T-cell (primary cell): ENCODE data around the gene DYNC1H1. TPM values are rescaled to one million over a fixed set of nuclear protein-coding genes. Genes with fewer than 3 reads are reported as not detected.

Experiments used
- ATAC-seq, 4 experiments: fragments of 200-7000 bp in 3 of 4; fragments of 150-1000 bp in 1 of 4; cut with Tn5 transposase; replicated peaks in 1 of 4; 1 replicate in 3 of 4; 2 replicates in 1 of 4; pipeline ENCODE4 v1.10.0; 2021; ENCODE audit warnings: moderate library complexity in 3 of 4, mild to moderate bottlenecking in 2 of 4, moderate number of reproducible peaks in 1 of 4
- CTCF ChIA-PET, 2 donors: fragments of 300-600 bp; sonication (Branson Sonifier 250); formaldehyde crosslinking; loops; one replicate each; lab custom pipeline; 2022; ENCODE audit warnings: antibody characterized with exemption in 2 of 2; lab: Charles Lee
- POLR2A ChIA-PET, 2 donors: fragments of 300-600 bp; sonication (Branson Sonifier 250); formaldehyde crosslinking; loops; one replicate each; lab custom pipeline; 2022; ENCODE audit warnings: antibody characterized with exemption in 2 of 2; lab: Charles Lee
- DNase-seq, 35 experiments: peaks; one replicate each; pipeline versions ENCODE4 v3.0.0 to v3.0.0-alpha.2; 2013 to 2023
- H3K27ac ChIP-seq: one replicate; pipeline ENCODE4 v1.5.1; 2013; ENCODE audit warnings: low read length
- H3K27me3 ChIP-seq, 2 experiments: replicated peaks in 1 of 2; 1 replicate in 1 of 2; 2 replicates in 1 of 2; pipeline versions ENCODE4 v1.6.1 to v1.7.0; 2013; ENCODE audit warnings: low read length in 1 of 2, mixed read lengths in 1 of 2; ENCODE audit not compliant: control insufficient read depth in 2 of 2, insufficient read depth in 2 of 2; ENCODE audit errors: extremely low read depth in 1 of 2
- H3K36me3 ChIP-seq, 2 donors: 1 replicate in 1 of 2; 2 replicates in 1 of 2; pipeline versions ENCODE4 v1.6.1 to v1.7.0; 2013; ENCODE audit warnings: low read length in 1 of 2; ENCODE audit not compliant: control insufficient read depth in 2 of 2, insufficient read depth in 1 of 2; ENCODE audit errors: extremely low read depth in 1 of 2
- H3K4me1 ChIP-seq, 2 experiments: 1 replicate in 1 of 2; 2 replicates in 1 of 2; pipeline versions ENCODE4 v1.6.1 to v1.7.0; 2013; ENCODE audit warnings: low read length in 2 of 2, mixed read lengths in 1 of 2; ENCODE audit not compliant: insufficient read depth in 2 of 2, control insufficient read depth in 1 of 2; ENCODE audit errors: extremely low read depth in 1 of 2
- H3K4me3 ChIP-seq, 2 donors: 1 replicate in 1 of 2; 2 replicates in 1 of 2; pipeline versions ENCODE4 v1.5.1 to v1.7.0; 2013; ENCODE audit warnings: mild to moderate bottlenecking in 2 of 2, low read length in 1 of 2, moderate library complexity in 1 of 2; ENCODE audit not compliant: control insufficient read depth in 1 of 2; ENCODE audit errors: extremely low read depth in 1 of 2
- H3K9me3 ChIP-seq: 2 replicates; pipeline ENCODE4 v1.7.0; 2013
- H3K27ac Mint-ChIP-seq, 2 donors: one replicate each; pipeline ENCODE4 v1.8.0; 2020 to 2021; ENCODE audit warnings: mild to moderate bottlenecking in 2 of 2, mixed read lengths in 2 of 2
- H3K27me3 Mint-ChIP-seq, 2 donors: one replicate each; pipeline ENCODE4 v1.8.0; 2021 to 2022; ENCODE audit warnings: mixed read lengths in 2 of 2
- H3K36me3 Mint-ChIP-seq: one replicate; pipeline ENCODE4 v1.8.0; 2021; ENCODE audit warnings: mixed read lengths
- H3K4me1 Mint-ChIP-seq, 3 donors: one replicate each; pipeline ENCODE4 v1.8.0; 2020 to 2022; ENCODE audit warnings: mixed read lengths in 3 of 3, mild to moderate bottlenecking in 1 of 3
- H3K4me3 Mint-ChIP-seq, 3 donors: one replicate each; pipeline ENCODE4 v1.8.0; 2020 to 2022; ENCODE audit warnings: mild to moderate bottlenecking in 3 of 3, mixed read lengths in 3 of 3, moderate library complexity in 3 of 3
- H3K9me3 Mint-ChIP-seq, 3 donors: one replicate each; pipeline ENCODE4 v1.8.0; 2020 to 2022; ENCODE audit warnings: mixed read lengths in 3 of 3
- WGBS: methylation state at CpG from one replicate; pipeline ENCODE4 v1.1.5; 2013; ENCODE audit warnings: missing lambda C conversion rate; ENCODE audit not compliant: insufficient coverage; 5-methylcytosine and 5-hydroxymethylcytosine counted together
- total RNA-seq, 35 experiments: library from RNA in 6 of 35; stranded (reverse) in 6 of 35; fragments of 120-200 nt in 1 of 35; gene quantifications; one replicate each; pipeline versions ENCODE4 v1.2.1 to v1.2.4 and lab custom pipeline; 2013 to 2026

DYNC1H1 gene
- total RNA-seq, 5 donors from 2014 or later (not counting 1 experiment from before 2014, with no cell fraction given), result 271 to 310 (median 279) TPM

DNA sequence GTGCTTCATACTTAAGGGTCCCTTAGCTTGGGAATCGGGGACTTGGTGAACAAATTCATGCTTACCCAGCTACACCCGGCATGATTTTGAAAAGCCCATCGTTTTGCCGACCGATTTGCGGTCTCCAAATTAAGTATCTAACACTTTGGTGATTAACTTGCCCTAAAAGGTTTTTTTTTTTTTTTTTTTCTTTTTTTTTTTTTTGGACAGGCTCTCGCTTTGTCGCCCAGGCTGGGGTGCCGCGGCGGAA is 123.3 kb downstream of the DYNC1H1 start:
- no peaks in the 10 kb centered on the region for H3K9me3 ChIP-seq
- ChIA-PET POLR2A (interaction anchor here in 1 of 2 donors (1.0 kb wide), 1 partner anchor 9 kb away, joined by 6 read pairs; no protein-coding TSS in a partner anchor), CTCF (interaction anchor here in 1 of 2 donors (0.6 kb wide), 1 partner anchor 8 kb away, joined by 3 read pairs; no protein-coding TSS in a partner anchor)
- Mint-ChIP-seq H3K4me1 (peaks cover 56 to 59% (median 57%) of the 10 kb centered on the region in 3 donors), H3K36me3 (peaks cover 36% of the 10 kb centered on the region), H3K4me3 (peak overlapping the region; percentile 84 to 91 (median 85)), H3K9me3 (no peaks in the 10 kb centered on the region), H3K27me3 (no peaks in the 10 kb centered on the region), H3K27ac (peak overlapping the region; percentile 85 to 94)
- H3K36me3 ChIP-seq, result peaks cover 5 to 32% of the 10 kb centered on the region in 2 donors
- H3K27ac ChIP-seq, result peak overlapping the region; percentile 67
- DNase-seq (peak in 2 of 35 experiments; percentile 5 to 24), ATAC-seq (no peak)
- no peaks in the 10 kb centered on the region for H3K27me3 ChIP-seq
- H3K4me3 ChIP-seq, result peak overlapping the region; percentile 63 to 92
- WGBS, result 3% methylated on average over 11 of the region's 11 CpGs
- peaks cover 22 to 44% of the 10 kb centered on the region in 2 experiments for H3K4me1 ChIP-seq

DNA sequence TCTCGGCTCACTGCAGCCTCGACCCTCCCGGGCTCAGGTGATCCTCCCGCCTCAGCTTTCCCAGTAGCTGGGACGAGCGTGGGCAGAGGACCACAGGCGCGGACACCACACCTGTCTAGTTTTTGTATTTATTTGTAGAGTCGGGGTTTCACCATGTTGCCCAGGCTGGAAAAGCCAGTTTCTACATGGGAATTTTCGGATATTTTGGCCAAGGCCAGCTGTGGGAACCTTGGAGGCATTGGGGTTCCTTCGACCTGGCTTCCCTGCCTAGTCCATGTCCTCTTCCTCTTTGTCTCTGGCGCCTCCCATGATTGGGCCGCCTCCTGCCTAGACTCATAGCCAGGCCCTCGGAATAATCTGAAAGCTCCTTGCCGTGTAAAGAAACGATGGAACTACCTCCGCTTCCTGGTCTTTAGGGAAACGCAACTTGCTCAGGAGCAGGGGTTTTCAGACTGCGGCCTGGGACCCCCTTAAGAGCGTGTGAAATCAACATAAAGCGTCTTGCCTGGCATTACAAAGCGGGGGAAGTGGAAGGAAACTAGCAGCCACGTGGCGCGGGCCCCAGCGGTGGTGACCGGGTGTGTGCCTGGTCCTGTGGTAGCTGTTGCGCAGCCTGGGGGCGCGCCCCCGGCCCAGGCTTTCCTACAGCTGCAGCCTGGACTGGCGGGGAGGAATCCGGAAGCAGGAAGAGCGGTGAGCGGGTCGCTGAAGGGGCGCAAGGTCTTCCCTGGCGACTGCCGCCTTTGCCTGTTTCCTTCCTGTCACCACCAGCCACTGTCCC is 123.8 kb downstream of the DYNC1H1 start:
- 2% methylated on average over 34 of the region's 39 CpGs for WGBS
- DNase-seq, result peak in 29 of 35 experiments; percentile 11 to 56 (median 29)
- Histone ChIP-seq H3K27ac (peak overlapping the region; percentile 67), H3K4me1 (peaks cover 22 to 42% of the 10 kb centered on the region in 2 experiments), H3K27me3 (no peaks in the 10 kb centered on the region), H3K4me3 (peak overlapping the region; percentile 63 to 92), H3K36me3 (peaks cover 5 to 26% of the 10 kb centered on the region in 2 donors), H3K9me3 (no peaks in the 10 kb centered on the region)
- no peak for ATAC-seq
- peak overlapping the region; percentile 84 to 91 (median 85) for H3K4me3 Mint-ChIP-seq
- no peaks in the 10 kb centered on the region for H3K9me3 Mint-ChIP-seq
- ChIA-PET CTCF (interaction anchor here in 1 of 2 donors (0.6 kb wide), 1 partner anchor 21 kb away, joined by 3 read pairs; no protein-coding TSS in a partner anchor), POLR2A (interaction anchor here in 1 of 2 donors (1.0 kb wide), 2 partner anchors 9 to 25 kb away, joined by 5 to 6 read pairs; no protein-coding TSS in a partner anchor)
- no peaks in the 10 kb centered on the region for H3K27me3 Mint-ChIP-seq
- H3K36me3 Mint-ChIP-seq, result peaks cover 31% of the 10 kb centered on the region
- H3K4me1 Mint-ChIP-seq, result peaks cover 51 to 53% (median 52%) of the 10 kb centered on the region in 3 donors
- H3K27ac Mint-ChIP-seq, result peak overlapping the region; percentile 85 to 94

DNA sequence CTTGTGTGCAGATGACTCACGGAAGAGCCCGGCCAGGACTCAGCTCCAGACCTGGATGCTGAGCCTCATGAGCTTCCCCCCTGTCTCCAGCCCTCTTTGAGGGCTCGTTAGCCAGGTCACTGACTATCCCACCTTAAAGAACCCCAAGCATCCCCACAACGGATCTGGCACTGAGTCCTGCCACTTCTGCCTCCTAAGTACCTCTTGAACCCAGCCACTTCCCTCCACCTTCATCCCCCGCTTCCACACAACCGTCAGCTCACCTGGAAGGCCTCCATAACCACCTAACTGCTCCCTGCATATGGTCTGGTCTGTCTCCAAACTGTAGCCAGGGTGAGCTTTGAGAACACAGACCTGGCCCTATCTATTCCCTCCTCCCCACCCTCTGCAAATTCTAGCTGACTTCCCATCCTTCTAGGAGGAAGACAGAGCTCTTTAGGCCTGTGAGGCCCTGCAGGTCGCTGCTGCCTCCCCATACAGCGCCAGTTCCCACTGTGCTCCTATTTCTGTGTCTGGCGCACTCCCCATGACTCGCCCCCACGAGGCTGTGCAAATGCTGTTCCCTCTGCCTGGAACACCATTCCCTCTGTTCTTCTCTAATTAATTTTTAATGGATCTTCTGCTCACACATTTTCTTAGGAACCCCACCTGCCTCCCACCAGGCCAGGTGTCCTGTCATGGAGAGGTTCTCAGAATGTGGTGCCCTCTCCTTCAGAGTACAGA is 125.4 kb downstream of the DYNC1H1 start:
- H3K4me3 ChIP-seq, result no peak overlapping the region
- peaks cover 3 to 11% of the 10 kb centered on the region in 2 donors for H3K36me3 ChIP-seq
- H3K27me3 ChIP-seq, result no peaks in the 10 kb centered on the region
- Mint-ChIP-seq H3K36me3 (peaks cover 16% of the 10 kb centered on the region), H3K4me3 (peak overlapping the region; percentile 67 to 85 (median 84)), H3K9me3 (no peaks in the 10 kb centered on the region), H3K27ac (peak overlapping the region; percentile 85 to 94), H3K27me3 (no peaks in the 10 kb centered on the region), H3K4me1 (peaks cover 35 to 40% (median 36%) of the 10 kb centered on the region in 3 donors)
- ChIA-PET CTCF (no interaction called here), POLR2A (no interaction called here)
- no peak for ATAC-seq
- WGBS, result 94% methylated on average over 11 of the region's 11 CpGs
- peaks cover 14 to 32% of the 10 kb centered on the region in 2 experiments for H3K4me1 ChIP-seq
- no peak overlapping the region for H3K27ac ChIP-seq
- no peak for DNase-seq
- H3K9me3 ChIP-seq, result no peaks in the 10 kb centered on the region

DNA sequence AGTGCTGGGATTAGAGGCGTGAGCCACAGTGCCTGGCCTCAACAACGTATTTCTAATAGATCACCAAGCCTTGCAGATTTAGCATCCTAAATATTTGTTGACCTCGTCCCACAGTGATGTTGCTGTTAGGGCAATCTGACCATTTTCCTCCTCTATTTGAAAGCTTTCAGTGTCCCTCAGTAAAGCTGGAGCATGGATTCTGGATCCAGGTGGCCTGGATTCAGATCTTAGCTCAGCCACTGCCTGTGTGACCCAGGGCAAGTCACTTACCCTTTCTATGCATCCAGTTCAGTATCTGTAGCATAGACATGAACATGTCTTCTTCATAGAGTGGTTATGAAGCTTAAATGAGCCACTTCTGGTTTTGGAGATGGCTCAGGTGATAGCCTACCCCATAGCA is 126.3 kb downstream of the DYNC1H1 start:
- H3K36me3 ChIP-seq, result peaks cover 0 to 1% of the 10 kb centered on the region in 2 donors
- ChIA-PET CTCF (no interaction called here), POLR2A (no interaction called here)
- peaks cover 6% of the 10 kb centered on the region for H3K36me3 Mint-ChIP-seq
- peak overlapping the region in 1 of 3 donors; percentile 85 for H3K4me3 Mint-ChIP-seq
- H3K4me1 Mint-ChIP-seq, result peaks cover 26 to 31% (median 27%) of the 10 kb centered on the region in 3 donors
- ATAC-seq (no peak), DNase-seq (no peak)
- no peaks in the 10 kb centered on the region for H3K27me3 ChIP-seq
- no peak overlapping the region for H3K4me3 ChIP-seq
- no peak overlapping the region for H3K27ac ChIP-seq
- H3K9me3 Mint-ChIP-seq, result no peaks in the 10 kb centered on the region
- H3K27me3 Mint-ChIP-seq, result no peaks in the 10 kb centered on the region
- H3K27ac Mint-ChIP-seq, result no peak overlapping the region
- 94% methylated on average over 2 of the region's 3 CpGs for WGBS
- H3K9me3 ChIP-seq, result no peaks in the 10 kb centered on the region
- H3K4me1 ChIP-seq, result peaks cover 5 to 25% of the 10 kb centered on the region in 2 experiments

DNA sequence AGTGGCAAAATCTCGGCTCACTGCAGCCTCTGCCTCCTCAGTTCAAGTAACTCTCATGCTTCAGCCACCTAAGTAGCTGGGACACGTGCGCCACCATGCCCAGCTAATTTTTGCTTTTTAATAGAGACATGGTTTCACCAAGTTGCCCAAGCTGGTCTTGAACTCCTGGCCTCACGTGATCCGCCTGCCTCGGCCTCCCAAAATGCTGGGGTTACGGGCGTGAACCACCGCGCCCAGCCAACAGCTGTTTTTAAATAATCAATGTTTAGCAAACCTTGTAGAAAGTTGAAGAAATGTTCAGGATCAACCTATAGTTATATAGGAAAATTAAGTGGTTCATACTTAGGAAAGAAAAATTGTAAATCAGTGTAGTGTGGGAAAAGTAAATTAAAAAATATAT is 128.4 kb downstream of the DYNC1H1 start:
- H3K4me3 ChIP-seq, result no peak overlapping the region
- H3K27me3 ChIP-seq, result no peaks in the 10 kb centered on the region
- no peak overlapping the region for H3K27ac ChIP-seq
- ATAC-seq (no peak), DNase-seq (no peak)
- no peaks in the 10 kb centered on the region for H3K9me3 Mint-ChIP-seq
- no peaks in the 10 kb centered on the region for H3K36me3 ChIP-seq
- H3K27ac Mint-ChIP-seq, result no peak overlapping the region
- H3K4me3 Mint-ChIP-seq, result no peak overlapping the region
- peaks cover 23 to 25% (median 25%) of the 10 kb centered on the region in 3 donors for H3K4me1 Mint-ChIP-seq
- no peaks in the 10 kb centered on the region for H3K9me3 ChIP-seq
- H3K4me1 ChIP-seq, result peaks cover 2 to 18% of the 10 kb centered on the region in 2 experiments
- POLR2A ChIA-PET, result no interaction called here
- no CpG with 5 or more reads among the region's 10 CpGs for WGBS
- CTCF ChIA-PET, result interaction anchor here in 1 of 2 donors (0.7 kb wide), 1 partner anchor 12 kb away, joined by 11 read pairs; no protein-coding TSS in a partner anchor
- no peaks in the 10 kb centered on the region for H3K27me3 Mint-ChIP-seq
- no peaks in the 10 kb centered on the region for H3K36me3 Mint-ChIP-seq

DNA sequence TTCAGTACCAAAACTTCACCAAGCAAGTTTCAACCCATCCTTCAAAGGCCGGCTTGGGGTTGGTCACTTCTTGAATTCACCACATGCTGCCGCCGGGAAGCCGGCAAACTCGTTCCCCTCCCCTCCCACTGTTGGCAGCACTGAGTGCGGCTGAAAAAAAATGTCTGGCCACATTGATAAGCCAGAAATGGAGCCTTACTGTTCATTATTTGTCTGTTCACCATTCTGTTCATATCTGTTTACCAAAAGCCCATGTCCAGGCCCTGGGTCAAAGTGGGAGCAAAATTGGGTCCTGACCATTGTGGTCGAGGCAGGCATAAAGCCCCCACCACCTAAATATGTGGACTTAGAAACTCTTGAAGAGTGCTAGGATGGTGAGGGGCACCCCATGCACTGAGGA is 129.7 kb downstream of the DYNC1H1 start:
- ATAC-seq (no peak), DNase-seq (no peak)
- no peaks in the 10 kb centered on the region for H3K9me3 Mint-ChIP-seq
- Histone ChIP-seq H3K27me3 (no peaks in the 10 kb centered on the region), H3K27ac (no peak overlapping the region), H3K36me3 (no peaks in the 10 kb centered on the region), H3K9me3 (no peaks in the 10 kb centered on the region), H3K4me3 (no peak overlapping the region), H3K4me1 (peaks cover 0 to 6% of the 10 kb centered on the region in 2 experiments)
- 100% methylated on average over 1 of the region's 7 CpGs for WGBS
- no peaks in the 10 kb centered on the region for H3K36me3 Mint-ChIP-seq
- no peak overlapping the region for H3K4me3 Mint-ChIP-seq
- no peaks in the 10 kb centered on the region for H3K27me3 Mint-ChIP-seq
- H3K4me1 Mint-ChIP-seq, result peaks cover 13 to 15% (median 13%) of the 10 kb centered on the region in 3 donors
- POLR2A ChIA-PET, result no interaction called here
- CTCF ChIA-PET, result no interaction called here
- no peak overlapping the region for H3K27ac Mint-ChIP-seq
